Bronchial smooth muscle cell (primary cell): ENCODE data around the gene TCN1. TPM values are rescaled to one million over a fixed set of nuclear protein-coding genes. Genes with fewer than 3 reads are reported as not detected.

ENCODE experiments used
- total RNA-seq: library from RNA; depleted of rRNA; stranded (reverse); fragments of >200 nt; gene quantifications from 2 replicates; pipeline ENCODE4 v1.2.1, GENCODE V29; 2014

Gene TCN1
- total RNA-seq = not detected in 2 replicates

GRCh38 chr11:59866397-59866796, at the start of gene TCN1:
Gene TCN1, minus strand, starts transcription at chr11:59866487. Its CDS starts 17 bp downstream, at chr11:59866470.

GRCh38 chr11:59878575-59878974, 12.3 kb upstream of the TCN1 start, which contains the start of gene OOSP3:
Gene OOSP3, plus strand, starts transcription at chr11:59878782. Its CDS starts 27 bp downstream, at chr11:59878809.

GRCh38 chr11:59845399-59845798, 20.9 kb downstream of the TCN1 start, which contains the start of gene CBLIF:
Gene CBLIF, minus strand, starts transcription at chr11:59845499. Its CDS starts 46 bp downstream, at chr11:59845453.

GRCh38 chr11:59810189-59810910, 55.9 kb downstream of the TCN1 start, which contains the start of gene MRPL16:
Gene MRPL16, minus strand, starts transcription at chr11:59810778. Its CDS starts 120 bp downstream, at chr11:59810658.

Other genes starting within 250 kb of the TCN1 start
- gene PATL1, start 197.4 kb downstream of the TCN1 start, total RNA-seq = 4.2 and 4.6 TPM in 2 replicates
- gene OR10V1, start 152.6 kb downstream of the TCN1 start, total RNA-seq = not detected in 2 replicates
- 12.8 and 19.5 TPM in 2 replicates for gene STX3, start 111.1 kb downstream of the TCN1 start, total RNA-seq
- gene MRPL16, start 55.7 kb downstream of the TCN1 start, total RNA-seq = 40.8 and 47.0 TPM in 2 replicates
- gene CBLIF, start 21.0 kb downstream of the TCN1 start, total RNA-seq = not detected in 2 replicates
- gene OOSP3, start 12.3 kb upstream of the TCN1 start, total RNA-seq = not detected in 2 replicates
- gene OOSP1, start 71.9 kb upstream of the TCN1 start, total RNA-seq = not detected in 2 replicates
- gene OOSP4A, start 97.5 kb upstream of the TCN1 start, total RNA-seq = not detected in 2 replicates
- gene OOSP4B, start 150.7 kb upstream of the TCN1 start, total RNA-seq = not detected in 2 replicates
- gene OOSP2, start 173.9 kb upstream of the TCN1 start, total RNA-seq = not detected in 2 replicates
- not detected in 2 replicates for gene MS4A3, start 190.2 kb upstream of the TCN1 start, total RNA-seq
- not detected in 2 replicates for gene MS4A2, start 222.2 kb upstream of the TCN1 start, total RNA-seq